Uterus (tissue), 2 donors: Measurements from ENCODE around the gene MED16.

ENCODE experiments used
- CTCF ChIP-seq, 4 experiments: fragments of 200-600 bp in 2 of 4; fragments of 450-650 bp in 2 of 4; sonication (generic) in 2 of 4; IDR thresholded peaks; one replicate each; pipeline ENCODE4 v1.5.1; 2016 to 2019; ENCODE audit warnings: antibody characterized with exemption in 4 of 4, mild to moderate bottlenecking in 2 of 4, moderate library complexity in 1 of 4
- POLR2A ChIP-seq, 2 donors: fragments of 450-650 bp; IDR thresholded peaks; one replicate each; pipeline ENCODE4 v1.6.1; 2016; ENCODE audit warnings: antibody characterized with exemption in 2 of 2, mild to moderate bottlenecking in 1 of 2, moderate library complexity in 1 of 2

- TF ChIP-seq CTCF (IDR thresholded peaks at IDR 0.05) (no peak), POLR2A (IDR thresholded peaks at IDR 0.05) (no peak)
These were observed 41.3 kb upstream of the MED16 start for GRCh38 chr19:934197-934840.
